ENCODE data around the gene LHPP. TPM values are rescaled to one million over a fixed set of nuclear protein-coding genes. Genes with fewer than 3 reads are reported as not detected.
A peak's percentile ranks its signal among the peaks of the same experiment; 100 is the strongest.

Gene LHPP
- total and polyA plus RNA-seq, 2 experiments from 2014 or later, result 27.4 to 40.2 TPM

DNA sequence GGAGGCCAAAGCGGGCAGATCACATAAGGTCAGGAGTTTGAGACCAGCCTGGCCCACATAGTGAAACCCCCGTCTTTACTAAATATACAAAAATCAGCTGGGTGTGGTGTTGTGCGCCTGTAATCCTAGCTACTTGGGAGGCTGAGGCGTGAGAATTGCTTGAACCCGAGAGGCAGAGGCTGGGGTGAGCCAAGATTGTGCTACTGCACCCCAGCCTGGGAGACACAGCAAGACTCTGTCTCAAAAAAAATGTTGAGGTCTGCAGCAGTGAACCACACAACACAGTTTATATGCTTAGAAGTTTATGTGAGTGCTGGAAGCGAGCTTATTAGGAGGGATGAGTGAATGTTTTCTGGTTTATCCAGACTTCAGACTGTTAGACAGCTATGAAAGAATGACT lies 10.4 kb downstream of the LHPP start (continued):
- TF ChIP-seq, protein P1, sequence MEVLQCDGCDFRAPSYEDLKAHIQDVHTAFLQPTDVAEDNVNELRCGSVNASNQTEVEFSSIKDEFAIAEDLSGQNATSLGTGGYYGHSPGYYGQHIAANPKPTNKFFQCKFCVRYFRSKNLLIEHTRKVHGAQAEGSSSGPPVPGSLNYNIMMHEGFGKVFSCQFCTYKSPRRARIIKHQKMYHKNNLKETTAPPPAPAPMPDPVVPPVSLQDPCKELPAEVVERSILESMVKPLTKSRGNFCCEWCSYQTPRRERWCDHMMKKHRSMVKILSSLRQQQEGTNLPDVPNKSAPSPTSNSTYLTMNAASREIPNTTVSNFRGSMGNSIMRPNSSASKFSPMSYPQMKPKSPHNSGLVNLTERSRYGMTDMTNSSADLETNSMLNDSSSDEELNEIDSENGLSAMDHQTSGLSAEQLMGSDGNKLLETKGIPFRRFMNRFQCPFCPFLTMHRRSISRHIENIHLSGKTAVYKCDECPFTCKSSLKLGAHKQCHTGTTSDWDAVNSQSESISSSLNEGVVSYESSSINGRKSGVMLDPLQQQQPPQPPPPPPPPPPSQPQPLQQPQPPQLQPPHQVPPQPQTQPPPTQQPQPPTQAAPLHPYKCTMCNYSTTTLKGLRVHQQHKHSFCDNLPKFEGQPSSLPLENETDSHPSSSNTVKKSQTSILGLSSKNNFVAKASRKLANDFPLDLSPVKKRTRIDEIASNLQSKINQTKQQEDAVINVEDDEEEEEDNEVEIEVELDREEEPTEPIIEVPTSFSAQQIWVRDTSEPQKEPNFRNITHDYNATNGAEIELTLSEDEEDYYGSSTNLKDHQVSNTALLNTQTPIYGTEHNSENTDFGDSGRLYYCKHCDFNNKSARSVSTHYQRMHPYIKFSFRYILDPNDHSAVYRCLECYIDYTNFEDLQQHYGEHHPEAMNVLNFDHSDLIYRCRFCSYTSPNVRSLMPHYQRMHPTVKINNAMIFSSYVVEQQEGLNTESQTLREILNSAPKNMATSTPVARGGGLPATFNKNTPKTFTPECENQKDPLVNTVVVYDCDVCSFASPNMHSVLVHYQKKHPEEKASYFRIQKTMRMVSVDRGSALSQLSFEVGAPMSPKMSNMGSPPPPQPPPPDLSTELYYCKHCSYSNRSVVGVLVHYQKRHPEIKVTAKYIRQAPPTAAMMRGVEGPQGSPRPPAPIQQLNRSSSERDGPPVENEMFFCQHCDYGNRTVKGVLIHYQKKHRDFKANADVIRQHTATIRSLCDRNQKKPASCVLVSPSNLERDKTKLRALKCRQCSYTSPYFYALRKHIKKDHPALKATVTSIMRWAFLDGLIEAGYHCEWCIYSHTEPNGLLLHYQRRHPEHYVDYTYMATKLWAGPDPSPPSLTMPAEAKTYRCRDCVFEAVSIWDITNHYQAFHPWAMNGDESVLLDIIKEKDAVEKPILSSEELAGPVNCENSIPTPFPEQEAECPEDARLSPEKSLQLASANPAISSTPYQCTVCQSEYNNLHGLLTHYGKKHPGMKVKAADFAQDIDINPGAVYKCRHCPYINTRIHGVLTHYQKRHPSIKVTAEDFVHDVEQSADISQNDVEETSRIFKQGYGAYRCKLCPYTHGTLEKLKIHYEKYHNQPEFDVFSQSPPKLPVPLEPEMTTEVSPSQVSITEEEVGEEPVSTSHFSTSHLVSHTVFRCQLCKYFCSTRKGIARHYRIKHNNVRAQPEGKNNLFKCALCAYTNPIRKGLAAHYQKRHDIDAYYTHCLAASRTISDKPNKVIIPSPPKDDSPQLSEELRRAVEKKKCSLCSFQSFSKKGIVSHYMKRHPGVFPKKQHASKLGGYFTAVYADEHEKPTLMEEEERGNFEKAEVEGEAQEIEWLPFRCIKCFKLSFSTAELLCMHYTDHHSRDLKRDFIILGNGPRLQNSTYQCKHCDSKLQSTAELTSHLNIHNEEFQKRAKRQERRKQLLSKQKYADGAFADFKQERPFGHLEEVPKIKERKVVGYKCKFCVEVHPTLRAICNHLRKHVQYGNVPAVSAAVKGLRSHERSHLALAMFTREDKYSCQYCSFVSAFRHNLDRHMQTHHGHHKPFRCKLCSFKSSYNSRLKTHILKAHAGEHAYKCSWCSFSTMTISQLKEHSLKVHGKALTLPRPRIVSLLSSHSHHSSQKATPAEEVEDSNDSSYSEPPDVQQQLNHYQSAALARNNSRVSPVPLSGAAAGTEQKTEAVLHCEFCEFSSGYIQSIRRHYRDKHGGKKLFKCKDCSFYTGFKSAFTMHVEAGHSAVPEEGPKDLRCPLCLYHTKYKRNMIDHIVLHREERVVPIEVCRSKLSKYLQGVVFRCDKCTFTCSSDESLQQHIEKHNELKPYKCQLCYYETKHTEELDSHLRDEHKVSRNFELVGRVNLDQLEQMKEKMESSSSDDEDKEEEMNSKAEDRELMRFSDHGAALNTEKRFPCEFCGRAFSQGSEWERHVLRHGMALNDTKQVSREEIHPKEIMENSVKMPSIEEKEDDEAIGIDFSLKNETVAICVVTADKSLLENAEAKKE (CRISPR knock-in tag; IDR thresholded peaks at IDR 0.05), result no peak
- TF ChIP-seq, protein P2, sequence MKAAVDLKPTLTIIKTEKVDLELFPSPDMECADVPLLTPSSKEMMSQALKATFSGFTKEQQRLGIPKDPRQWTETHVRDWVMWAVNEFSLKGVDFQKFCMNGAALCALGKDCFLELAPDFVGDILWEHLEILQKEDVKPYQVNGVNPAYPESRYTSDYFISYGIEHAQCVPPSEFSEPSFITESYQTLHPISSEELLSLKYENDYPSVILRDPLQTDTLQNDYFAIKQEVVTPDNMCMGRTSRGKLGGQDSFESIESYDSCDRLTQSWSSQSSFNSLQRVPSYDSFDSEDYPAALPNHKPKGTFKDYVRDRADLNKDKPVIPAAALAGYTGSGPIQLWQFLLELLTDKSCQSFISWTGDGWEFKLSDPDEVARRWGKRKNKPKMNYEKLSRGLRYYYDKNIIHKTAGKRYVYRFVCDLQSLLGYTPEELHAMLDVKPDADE (IDR thresholded peaks at IDR 0.05), result no peak
- TF ChIP-seq CREB1 (CRISPR knock-in tag; IDR thresholded peaks at IDR 0.05; ENCODE audit: low read depth), result no peak

DNA sequence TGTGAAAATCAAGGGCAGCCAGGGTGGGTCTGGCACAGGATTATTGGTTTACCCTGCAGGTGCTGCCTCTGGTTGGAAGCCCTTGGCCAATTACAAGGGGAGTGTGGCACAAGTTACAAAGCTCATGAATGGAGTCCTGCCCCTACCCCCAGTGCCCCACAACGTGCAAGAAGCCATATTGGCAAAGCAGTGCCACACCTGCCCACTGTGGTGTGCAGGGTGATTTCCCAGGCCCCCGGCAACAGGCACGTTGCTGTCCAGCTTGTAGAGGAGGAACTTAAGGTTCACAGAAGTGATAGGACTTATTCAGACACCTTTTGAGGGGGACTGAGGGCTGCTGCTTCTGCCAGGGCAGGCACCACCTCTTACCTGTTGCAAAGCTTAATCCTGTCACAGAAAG lies 11.4 kb downstream of the LHPP start:
- Histone ChIP-seq H3K36me3 (ENCODE audit: insufficient read depth) (no peaks in the 10 kb centered on the region), H3K4me3 (no peak overlapping the region), H3F3A (replicated peaks; ENCODE audit: low read depth) (peaks cover 9% of the 10 kb centered on the region), H4K20me1 (replicated peaks; ENCODE audit: insufficient read depth) (no peaks in the 10 kb centered on the region), H2AFZ (no peak overlapping the region), H3K4me2 (no peak overlapping the region), H3K27ac (ENCODE audit: low read depth) (0 out of 2 replicates have a peak overlapping the region, but pooled peaks have one; percentile 50), H3K27me3 (ENCODE audit: insufficient read depth) (no peaks in the 10 kb centered on the region), H3K4me1 (ENCODE audit: insufficient read depth) (peaks cover 54% of the 10 kb centered on the region), H3K9me2 (ENCODE audit: insufficient read depth) (no peaks in the 10 kb centered on the region), H3K79me2 (replicated peaks; ENCODE audit: insufficient read depth) (peaks cover 5% of the 10 kb centered on the region)
- no peaks in the 10 kb centered on the region; the same call in 2 of the 3 replicates for H3K36me3 Mint-ChIP-seq (ENCODE audit: low read depth)
- H3K4me1 Mint-ChIP-seq, result peaks cover 52% of the 10 kb centered on the region
- no peak for DNase-seq (ENCODE audit: low spot score)
- H3K27me3 Mint-ChIP-seq (ENCODE audit: insufficient read depth, low read depth, poor library complexity), result peaks cover 14% of the 10 kb centered on the region
- no peak for ATAC-seq
- peak overlapping the region; percentile 45; the same call in 1 of the 2 replicates for H3K27ac Mint-ChIP-seq
- H3K9me3 Mint-ChIP-seq, result no peaks in the 10 kb centered on the region
- no peak overlapping the region for H3K4me3 Mint-ChIP-seq
- TF ChIP-seq CREB1 (CRISPR knock-in tag; IDR thresholded peaks at IDR 0.05; ENCODE audit: low read depth) (no peak), EZH2phosphoT487 (IDR thresholded peaks at IDR 0.05; ENCODE audit: unreplicated experiment) (no peak), STAT1 (IDR thresholded peaks at IDR 0.05; ENCODE audit: unreplicated experiment) (no peak), NANOG (IDR thresholded peaks at IDR 0.05; ENCODE audit: borderline replicate concordance) (no peak), JUNB (IDR thresholded peaks at IDR 0.05; ENCODE audit: unreplicated experiment) (no peak), ZNF331 (CRISPR knock-in tag; IDR thresholded peaks at IDR 0.05; ENCODE audit: low read depth) (no peak), POLR2AphosphoS5 (IDR thresholded peaks at IDR 0.05; ENCODE audit: low read depth) (no peak), ZNF114 (CRISPR knock-in tag; IDR thresholded peaks at IDR 0.05) (no peak)
- TF ChIP-seq, protein P3, sequence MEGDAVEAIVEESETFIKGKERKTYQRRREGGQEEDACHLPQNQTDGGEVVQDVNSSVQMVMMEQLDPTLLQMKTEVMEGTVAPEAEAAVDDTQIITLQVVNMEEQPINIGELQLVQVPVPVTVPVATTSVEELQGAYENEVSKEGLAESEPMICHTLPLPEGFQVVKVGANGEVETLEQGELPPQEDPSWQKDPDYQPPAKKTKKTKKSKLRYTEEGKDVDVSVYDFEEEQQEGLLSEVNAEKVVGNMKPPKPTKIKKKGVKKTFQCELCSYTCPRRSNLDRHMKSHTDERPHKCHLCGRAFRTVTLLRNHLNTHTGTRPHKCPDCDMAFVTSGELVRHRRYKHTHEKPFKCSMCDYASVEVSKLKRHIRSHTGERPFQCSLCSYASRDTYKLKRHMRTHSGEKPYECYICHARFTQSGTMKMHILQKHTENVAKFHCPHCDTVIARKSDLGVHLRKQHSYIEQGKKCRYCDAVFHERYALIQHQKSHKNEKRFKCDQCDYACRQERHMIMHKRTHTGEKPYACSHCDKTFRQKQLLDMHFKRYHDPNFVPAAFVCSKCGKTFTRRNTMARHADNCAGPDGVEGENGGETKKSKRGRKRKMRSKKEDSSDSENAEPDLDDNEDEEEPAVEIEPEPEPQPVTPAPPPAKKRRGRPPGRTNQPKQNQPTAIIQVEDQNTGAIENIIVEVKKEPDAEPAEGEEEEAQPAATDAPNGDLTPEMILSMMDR (conservative IDR thresholded peaks at IDR 0.05; ENCODE audit: low read depth in 2 of 2), result no peak

All from GM23338 (cell line).